Peyer's patch (tissue), 4 donors: ENCODE data around the gene PPP3R2.

Source experiments
- POLR2A ChIP-seq, 2 donors: fragments of 450-650 bp; IDR thresholded peaks; one replicate each; pipeline ENCODE4 v1.5.1; 2017; ENCODE audit warnings: antibody characterized with exemption in 2 of 2, mild to moderate bottlenecking in 2 of 2, moderate library complexity in 2 of 2
- TF ChIP-seq, protein P1 (sequence below), 6 experiments: fragments of 450-650 bp in 4 of 6; fragments of 200-600 bp in 2 of 6; sonication (generic) in 1 of 6; IDR thresholded peaks; one replicate each; pipeline ENCODE4 v1.5.1; 2017 to 2019; ENCODE audit warnings: antibody characterized with exemption in 6 of 6, mild to moderate bottlenecking in 3 of 6, moderate library complexity in 1 of 6

DNA sequence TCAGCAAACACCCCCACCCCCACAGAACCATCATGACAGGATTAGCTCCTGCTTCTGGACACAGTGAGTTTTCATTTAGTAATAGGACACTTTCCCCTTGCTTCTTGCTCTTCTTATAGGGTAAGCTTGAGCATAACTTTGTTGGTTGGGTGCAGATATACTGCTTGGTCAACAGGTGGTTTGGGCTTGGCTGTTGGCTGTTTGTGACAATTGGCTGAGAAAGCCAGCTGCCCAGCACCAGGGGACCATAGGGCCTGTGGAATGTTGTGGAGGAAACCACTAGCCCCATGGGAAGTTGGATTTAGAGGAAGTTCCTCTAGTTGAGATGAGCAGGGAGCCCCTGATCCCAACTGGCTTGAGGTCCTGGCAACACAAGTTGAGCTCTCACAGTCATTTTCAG lies 30.5 kb downstream of the PPP3R2 start:
- TF ChIP-seq, protein P1, sequence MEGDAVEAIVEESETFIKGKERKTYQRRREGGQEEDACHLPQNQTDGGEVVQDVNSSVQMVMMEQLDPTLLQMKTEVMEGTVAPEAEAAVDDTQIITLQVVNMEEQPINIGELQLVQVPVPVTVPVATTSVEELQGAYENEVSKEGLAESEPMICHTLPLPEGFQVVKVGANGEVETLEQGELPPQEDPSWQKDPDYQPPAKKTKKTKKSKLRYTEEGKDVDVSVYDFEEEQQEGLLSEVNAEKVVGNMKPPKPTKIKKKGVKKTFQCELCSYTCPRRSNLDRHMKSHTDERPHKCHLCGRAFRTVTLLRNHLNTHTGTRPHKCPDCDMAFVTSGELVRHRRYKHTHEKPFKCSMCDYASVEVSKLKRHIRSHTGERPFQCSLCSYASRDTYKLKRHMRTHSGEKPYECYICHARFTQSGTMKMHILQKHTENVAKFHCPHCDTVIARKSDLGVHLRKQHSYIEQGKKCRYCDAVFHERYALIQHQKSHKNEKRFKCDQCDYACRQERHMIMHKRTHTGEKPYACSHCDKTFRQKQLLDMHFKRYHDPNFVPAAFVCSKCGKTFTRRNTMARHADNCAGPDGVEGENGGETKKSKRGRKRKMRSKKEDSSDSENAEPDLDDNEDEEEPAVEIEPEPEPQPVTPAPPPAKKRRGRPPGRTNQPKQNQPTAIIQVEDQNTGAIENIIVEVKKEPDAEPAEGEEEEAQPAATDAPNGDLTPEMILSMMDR (IDR thresholded peaks at IDR 0.05) = no peak
- no peak for TF ChIP-seq POLR2A (IDR thresholded peaks at IDR 0.05)
